ENCODE data around the gene DIRAS3. TPM values are rescaled to one million over a fixed set of nuclear protein-coding genes. Genes with fewer than 3 reads are reported as not detected.
A peak's percentile ranks its signal among the peaks of the same experiment; 100 is the strongest.
"Not testable (repeated sequence)": the region's sequence is repeated elsewhere in the genome, so short reads cannot be mapped to it uniquely, and the experiment has no call there.

The DIRAS3 gene
- total RNA-seq (not detected), polyA plus RNA-seq (not detected), total RNA-seq (0 reads per million in 6 experiments)

GRCh38 chr1:68049941-68050878, at the start of gene DIRAS3:
Gene DIRAS3 (minus strand): TSS chr1:68050627. CDS start chr1:68047297, 3,330 bp downstream.
- Mint-ChIP-seq H3K4me3 (no peak within 1 kb of the TSS), H3K9me3 (peaks cover 0 to 6% (median 0%) of the 10 kb centered on the region in 9 donors), H3K27me3 (peaks cover 6 to 60% (median 27%) of the 10 kb centered on the region in 5 donors), H3K36me3 (no peaks in the 10 kb centered on the region), H3K4me1 (peaks cover 0 to 6% (median 1%) of the 10 kb centered on the region in 4 donors), H3K27ac (no peak within 1 kb of the TSS)
- DNase-seq (no peak), ATAC-seq (no peak)
- POLR2A ChIA-PET, result no interaction called here

GRCh38 chr1:68093737-68094136, 43.3 kb upstream of the DIRAS3 start:
- ATAC-seq (no peak), DNase-seq (no peak)
- Mint-ChIP-seq H3K9me3 (peaks cover 0 to 10% (median 0%) of the 10 kb centered on the region in 9 donors), H3K27me3 (peaks cover 2 to 19% (median 13%) of the 10 kb centered on the region in 5 donors), H3K4me3 (no peak overlapping the region), H3K27ac (no peak overlapping the region), H3K36me3 (no peaks in the 10 kb centered on the region), H3K4me1 (no peaks in the 10 kb centered on the region)
- POLR2A ChIA-PET, result no interaction called here

- POLR2A ChIA-PET, result no interaction called here
- no peaks in the 10 kb centered on the region for H3K36me3 Mint-ChIP-seq
- H3K9me3 Mint-ChIP-seq, result peaks cover 0 to 10% (median 1%) of the 10 kb centered on the region in 9 donors
- no peaks in the 10 kb centered on the region for H3K4me1 Mint-ChIP-seq
- ATAC-seq (no peak), DNase-seq (no peak)
- no peak overlapping the region for H3K27ac Mint-ChIP-seq
- H3K4me3 Mint-ChIP-seq, result no peak overlapping the region
- H3K27me3 Mint-ChIP-seq, result peaks cover 0 to 8% (median 7%) of the 10 kb centered on the region in 5 donors
Measured at GRCh38 chr1:68087184-68087583, 36.8 kb upstream of the DIRAS3 start.

DNA sequence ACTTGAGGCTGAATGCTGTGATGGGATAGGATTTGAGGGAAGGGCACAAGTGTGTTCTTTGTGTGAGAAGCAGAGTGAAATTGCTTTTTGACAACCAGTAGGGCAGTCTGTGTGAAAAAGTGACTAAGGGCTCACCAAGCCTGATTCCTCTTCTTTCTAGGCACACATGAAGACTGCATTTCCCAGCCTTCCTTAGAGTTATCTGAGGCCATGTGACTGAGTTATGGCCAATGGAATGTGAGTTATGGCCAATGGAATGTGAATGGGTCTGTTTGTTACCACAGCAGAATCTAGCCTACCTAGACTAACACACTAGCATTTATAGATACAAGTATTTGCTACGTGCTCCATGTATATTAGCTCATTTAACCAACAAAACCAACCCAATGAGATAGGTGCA, 35.3 kb upstream of the DIRAS3 start:
- POLR2A ChIA-PET, result no interaction called here
- H3K4me3 Mint-ChIP-seq, result no peak overlapping the region
- ATAC-seq (no peak), DNase-seq (no peak)
- no peak overlapping the region for H3K27ac Mint-ChIP-seq
- peaks cover 0 to 9% (median 0%) of the 10 kb centered on the region in 9 donors for H3K9me3 Mint-ChIP-seq
- H3K36me3 Mint-ChIP-seq, result no peaks in the 10 kb centered on the region
- no peaks in the 10 kb centered on the region for H3K4me1 Mint-ChIP-seq
- H3K27me3 Mint-ChIP-seq, result peaks cover 0 to 22% (median 5%) of the 10 kb centered on the region in 5 donors

- H3K36me3 Mint-ChIP-seq, result no peaks in the 10 kb centered on the region
- ATAC-seq (no peak), DNase-seq (no peak)
- POLR2A ChIA-PET, result no interaction called here
- H3K4me1 Mint-ChIP-seq, result no peaks in the 10 kb centered on the region
- H3K27ac Mint-ChIP-seq, result no peak overlapping the region
- H3K4me3 Mint-ChIP-seq, result no peak overlapping the region
- peaks cover 0 to 38% (median 6%) of the 10 kb centered on the region in 5 donors for H3K27me3 Mint-ChIP-seq
- H3K9me3 Mint-ChIP-seq, result peaks cover 0 to 4% (median 1%) of the 10 kb centered on the region in 9 donors
Measured at GRCh38 chr1:68083686-68084085, 33.3 kb upstream of the DIRAS3 start.

DNA sequence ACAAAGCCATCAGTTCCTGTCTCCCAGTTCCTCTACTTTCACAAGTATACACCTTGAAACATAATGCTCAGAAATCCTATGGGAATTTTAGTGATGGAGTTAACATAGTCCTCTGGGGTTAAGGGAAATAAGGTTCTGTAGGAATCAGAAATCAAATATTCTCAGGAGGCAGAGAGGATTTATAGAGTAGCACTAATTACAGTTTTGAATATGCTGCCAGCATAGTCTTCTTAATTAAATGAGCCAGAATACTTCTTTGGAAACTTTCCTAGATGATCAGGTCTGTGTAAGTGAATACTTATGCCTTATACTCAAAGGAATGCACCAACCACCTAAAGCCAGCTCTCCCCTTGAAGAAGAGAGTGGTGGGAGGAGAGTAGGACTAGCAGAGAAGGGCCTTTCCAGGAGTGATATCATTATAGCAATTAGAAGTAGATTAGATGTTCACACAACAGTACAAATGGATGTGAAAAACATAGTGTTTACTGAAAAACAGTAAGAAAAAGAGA, 31.4 kb upstream of the DIRAS3 start:
- no peak for DNase-seq
- Mint-ChIP-seq H3K4me1 (no peaks in the 10 kb centered on the region), H3K36me3 (no peaks in the 10 kb centered on the region), H3K27me3 (peaks cover 0 to 55% (median 8%) of the 10 kb centered on the region in 5 donors), H3K9me3 (peaks cover 0 to 7% (median 4%) of the 10 kb centered on the region in 9 donors), H3K4me3 (no peak overlapping the region), H3K27ac (peak overlapping the region in 1 of 10 donors; percentile 20)
- POLR2A ChIA-PET, result no interaction called here
- no peak for ATAC-seq

GRCh38 chr1:68078647-68079046, 28.2 kb upstream of the DIRAS3 start:
- no peak for ATAC-seq

GRCh38 chr1:68074472-68074871, 24.0 kb upstream of the DIRAS3 start:
- POLR2A ChIA-PET, result no interaction called here
- DNase-seq (no peak), ATAC-seq (no peak)
- H3K9me3 Mint-ChIP-seq, result peaks cover 0 to 15% (median 7%) of the 10 kb centered on the region in 9 donors
- no peaks in the 10 kb centered on the region for H3K4me1 Mint-ChIP-seq
- no peak overlapping the region for H3K4me3 Mint-ChIP-seq
- H3K36me3 Mint-ChIP-seq, result no peaks in the 10 kb centered on the region
- peaks cover 0 to 33% (median 7%) of the 10 kb centered on the region in 5 donors for H3K27me3 Mint-ChIP-seq
- no peak overlapping the region for H3K27ac Mint-ChIP-seq

More at GRCh38 chr1:68078647-68079046, 28.2 kb upstream of the DIRAS3 start:
- no peak for DNase-seq
- no peaks in the 10 kb centered on the region for H3K4me1 Mint-ChIP-seq
- no peaks in the 10 kb centered on the region for H3K36me3 Mint-ChIP-seq
- POLR2A ChIA-PET, result no interaction called here
- no peak overlapping the region for H3K27ac Mint-ChIP-seq
- peaks cover 0 to 15% (median 7%) of the 10 kb centered on the region in 9 donors for H3K9me3 Mint-ChIP-seq
- peaks cover 0 to 63% (median 12%) of the 10 kb centered on the region in 5 donors for H3K27me3 Mint-ChIP-seq
- no peak overlapping the region for H3K4me3 Mint-ChIP-seq

GRCh38 chr1:68065766-68066165, 15.3 kb upstream of the DIRAS3 start:
- POLR2A ChIA-PET, result no interaction called here
- no peak for ATAC-seq

GRCh38 chr1:68058053-68058452, 7.6 kb upstream of the DIRAS3 start:
- H3K4me3 Mint-ChIP-seq, POLR2A ChIA-PET, H3K27ac Mint-ChIP-seq, H3K36me3 Mint-ChIP-seq, DNase-seq, H3K4me1 Mint-ChIP-seq, ATAC-seq: not testable (repeated sequence)
- Mint-ChIP-seq H3K27me3 (peaks cover 2 to 26% (median 12%) of the 10 kb centered on the region in 5 donors), H3K9me3 (peaks cover 0 to 24% (median 5%) of the 10 kb centered on the region in 9 donors)

More at GRCh38 chr1:68065766-68066165, 15.3 kb upstream of the DIRAS3 start:
- no peak for DNase-seq
- H3K36me3 Mint-ChIP-seq, result no peaks in the 10 kb centered on the region
- no peak overlapping the region for H3K4me3 Mint-ChIP-seq
- peaks cover 0 to 11% (median 0%) of the 10 kb centered on the region in 9 donors for H3K9me3 Mint-ChIP-seq
- peaks cover 0 to 7% (median 0%) of the 10 kb centered on the region in 5 donors for H3K27me3 Mint-ChIP-seq
- H3K27ac Mint-ChIP-seq, result no peak overlapping the region
- H3K4me1 Mint-ChIP-seq, result no peaks in the 10 kb centered on the region

GRCh38 chr1:68057564-68057963, 7.1 kb upstream of the DIRAS3 start:
- DNase-seq, result no peak
- no peaks in the 10 kb centered on the region for H3K36me3 Mint-ChIP-seq
- ATAC-seq, result no peak
- H3K4me1 Mint-ChIP-seq, result no peaks in the 10 kb centered on the region
- POLR2A ChIA-PET, result no interaction called here
- H3K9me3 Mint-ChIP-seq, result peaks cover 0 to 24% (median 5%) of the 10 kb centered on the region in 9 donors
- no peak overlapping the region for H3K27ac Mint-ChIP-seq
- no peak overlapping the region for H3K4me3 Mint-ChIP-seq
- H3K27me3 Mint-ChIP-seq, result peaks cover 2 to 26% (median 12%) of the 10 kb centered on the region in 5 donors

DNA sequence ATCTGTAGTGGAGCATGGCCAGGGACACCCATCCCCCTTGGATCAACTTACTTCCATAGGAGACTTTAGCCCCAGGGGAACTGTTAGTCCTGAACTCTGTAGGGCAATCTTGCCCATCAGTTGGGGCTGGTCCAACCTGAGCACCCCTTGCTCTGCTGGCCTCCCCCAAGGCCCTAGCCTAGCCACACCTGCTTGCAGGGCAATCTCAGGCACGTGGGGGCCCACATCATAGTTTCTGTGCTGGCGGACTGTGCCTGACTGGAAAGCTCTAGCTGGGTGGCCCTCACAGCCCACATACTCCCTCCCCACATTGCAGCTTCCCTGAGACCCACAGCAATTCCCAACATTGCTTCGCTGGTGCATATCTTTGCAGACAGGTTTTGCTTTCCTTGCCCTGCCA, 6.6 kb upstream of the DIRAS3 start:
- no peak for ATAC-seq
- no peak overlapping the region for H3K4me3 Mint-ChIP-seq

GRCh38 chr1:68051475-68051874, 1.0 kb upstream of the DIRAS3 start:
- ATAC-seq (no peak), DNase-seq (no peak)
- Mint-ChIP-seq H3K27ac (no peak overlapping the region), H3K27me3 (peaks cover 4 to 50% (median 22%) of the 10 kb centered on the region in 5 donors), H3K4me1 (peaks cover 0 to 6% (median 1%) of the 10 kb centered on the region in 4 donors), H3K4me3 (no peak overlapping the region), H3K9me3 (peaks cover 0 to 3% (median 0%) of the 10 kb centered on the region in 9 donors), H3K36me3 (no peaks in the 10 kb centered on the region)
- POLR2A ChIA-PET, result no interaction called here

More for the DNA sequence above, 6.6 kb upstream of the DIRAS3 start:
- no peak for DNase-seq
- POLR2A ChIA-PET, result no interaction called here
- peaks cover 2 to 26% (median 12%) of the 10 kb centered on the region in 5 donors for H3K27me3 Mint-ChIP-seq
- H3K36me3 Mint-ChIP-seq, result no peaks in the 10 kb centered on the region
- H3K4me1 Mint-ChIP-seq, result no peaks in the 10 kb centered on the region
- no peak overlapping the region for H3K27ac Mint-ChIP-seq
- peaks cover 0 to 24% (median 3%) of the 10 kb centered on the region in 9 donors for H3K9me3 Mint-ChIP-seq

Measured in naive thymus-derived CD8-positive, alpha-beta T cell (primary cell).